ENCODE results near the gene SERINC3. TPM values are rescaled to one million over a fixed set of nuclear protein-coding genes. Genes with fewer than 3 reads are reported as not detected.
A peak's percentile ranks its signal among the peaks of the same experiment; 100 is the strongest.

SERINC3 gene
- total RNA-seq, 2 donors from 2014 or later, result 75.6 to 91.3 TPM

GRCh38 chr20:44494681-44495080, 27.2 kb downstream of the SERINC3 start:
- Mint-ChIP-seq H3K36me3 (ENCODE audit: low read depth) (peaks cover 68% of the 10 kb centered on the region), H3K27ac (peak overlapping the region; percentile 60)
- H3K9ac ChIP-seq (ENCODE audit: extremely low read depth, low read length, poor library complexity, severe bottlenecking), result no peak overlapping the region

GRCh38 chr20:44494266-44494665, 27.6 kb downstream of the SERINC3 start:
- no peak overlapping the region for H3K4me3 Mint-ChIP-seq
- Histone ChIP-seq H3K9me3 (ENCODE audit: control insufficient read depth, low read length) (no peaks in the 10 kb centered on the region), H3K9ac (ENCODE audit: extremely low read depth, low read length, poor library complexity, severe bottlenecking) (no peak overlapping the region), H3K36me3 (ENCODE audit: control insufficient read depth, insufficient read depth, low read length) (peaks cover 95% of the 10 kb centered on the region), H3K4me3 (ENCODE audit: low read length) (no peak overlapping the region), H3K27me3 (ENCODE audit: control insufficient read depth, insufficient read depth, low read length, poor library complexity, severe bottlenecking) (no peaks in the 10 kb centered on the region), H3K27ac (ENCODE audit: low read depth, low read length) (no peak overlapping the region), H3K4me1 (ENCODE audit: control insufficient read depth, insufficient read depth, low read length) (peaks cover 14% of the 10 kb centered on the region)
- peaks cover 19% of the 10 kb centered on the region for H3K4me1 Mint-ChIP-seq
- DNase-seq, result no peak
- H3K9me3 Mint-ChIP-seq, result no peaks in the 10 kb centered on the region
- H3K36me3 Mint-ChIP-seq (ENCODE audit: low read depth), result peaks cover 70% of the 10 kb centered on the region
- no peaks in the 10 kb centered on the region for H3K27me3 Mint-ChIP-seq (ENCODE audit: insufficient read depth)
- TF ChIP-seq, protein P1, sequence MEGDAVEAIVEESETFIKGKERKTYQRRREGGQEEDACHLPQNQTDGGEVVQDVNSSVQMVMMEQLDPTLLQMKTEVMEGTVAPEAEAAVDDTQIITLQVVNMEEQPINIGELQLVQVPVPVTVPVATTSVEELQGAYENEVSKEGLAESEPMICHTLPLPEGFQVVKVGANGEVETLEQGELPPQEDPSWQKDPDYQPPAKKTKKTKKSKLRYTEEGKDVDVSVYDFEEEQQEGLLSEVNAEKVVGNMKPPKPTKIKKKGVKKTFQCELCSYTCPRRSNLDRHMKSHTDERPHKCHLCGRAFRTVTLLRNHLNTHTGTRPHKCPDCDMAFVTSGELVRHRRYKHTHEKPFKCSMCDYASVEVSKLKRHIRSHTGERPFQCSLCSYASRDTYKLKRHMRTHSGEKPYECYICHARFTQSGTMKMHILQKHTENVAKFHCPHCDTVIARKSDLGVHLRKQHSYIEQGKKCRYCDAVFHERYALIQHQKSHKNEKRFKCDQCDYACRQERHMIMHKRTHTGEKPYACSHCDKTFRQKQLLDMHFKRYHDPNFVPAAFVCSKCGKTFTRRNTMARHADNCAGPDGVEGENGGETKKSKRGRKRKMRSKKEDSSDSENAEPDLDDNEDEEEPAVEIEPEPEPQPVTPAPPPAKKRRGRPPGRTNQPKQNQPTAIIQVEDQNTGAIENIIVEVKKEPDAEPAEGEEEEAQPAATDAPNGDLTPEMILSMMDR (conservative IDR thresholded peaks at IDR 0.05), result no peak
- 96% methylated on average over 1 of the region's 1 CpG; no CpG with 5 or more reads in 1 of the 2 experiments for WGBS, 2 experiments (ENCODE audit: insufficient coverage in 1 of 2, insufficient read length in 1 of 2)
- peak overlapping the region; percentile 60 for H3K27ac Mint-ChIP-seq

More at GRCh38 chr20:44494681-44495080, 27.2 kb downstream of the SERINC3 start:
- H3K4me1 Mint-ChIP-seq, result peaks cover 19% of the 10 kb centered on the region
- no peaks in the 10 kb centered on the region for H3K9me3 Mint-ChIP-seq
- Histone ChIP-seq H3K9me3 (ENCODE audit: control insufficient read depth, low read length) (no peaks in the 10 kb centered on the region), H3K27ac (ENCODE audit: low read depth, low read length) (no peak overlapping the region), H3K36me3 (ENCODE audit: control insufficient read depth, insufficient read depth, low read length) (peaks cover 95% of the 10 kb centered on the region), H3K27me3 (ENCODE audit: control insufficient read depth, insufficient read depth, low read length, poor library complexity, severe bottlenecking) (no peaks in the 10 kb centered on the region), H3K4me1 (ENCODE audit: control insufficient read depth, insufficient read depth, low read length) (peaks cover 14% of the 10 kb centered on the region), H3K4me3 (ENCODE audit: low read length) (no peak overlapping the region)
- H3K27me3 Mint-ChIP-seq (ENCODE audit: insufficient read depth), result no peaks in the 10 kb centered on the region
- H3K4me3 Mint-ChIP-seq, result no peak overlapping the region
- WGBS, 2 experiments (ENCODE audit: insufficient coverage in 1 of 2, insufficient read length in 1 of 2), result 94 to 100% methylated on average over 2 to 3 of the region's 3 CpGs
- TF ChIP-seq, protein P1 (conservative IDR thresholded peaks at IDR 0.05), result no peak
- no peak for DNase-seq

DNA sequence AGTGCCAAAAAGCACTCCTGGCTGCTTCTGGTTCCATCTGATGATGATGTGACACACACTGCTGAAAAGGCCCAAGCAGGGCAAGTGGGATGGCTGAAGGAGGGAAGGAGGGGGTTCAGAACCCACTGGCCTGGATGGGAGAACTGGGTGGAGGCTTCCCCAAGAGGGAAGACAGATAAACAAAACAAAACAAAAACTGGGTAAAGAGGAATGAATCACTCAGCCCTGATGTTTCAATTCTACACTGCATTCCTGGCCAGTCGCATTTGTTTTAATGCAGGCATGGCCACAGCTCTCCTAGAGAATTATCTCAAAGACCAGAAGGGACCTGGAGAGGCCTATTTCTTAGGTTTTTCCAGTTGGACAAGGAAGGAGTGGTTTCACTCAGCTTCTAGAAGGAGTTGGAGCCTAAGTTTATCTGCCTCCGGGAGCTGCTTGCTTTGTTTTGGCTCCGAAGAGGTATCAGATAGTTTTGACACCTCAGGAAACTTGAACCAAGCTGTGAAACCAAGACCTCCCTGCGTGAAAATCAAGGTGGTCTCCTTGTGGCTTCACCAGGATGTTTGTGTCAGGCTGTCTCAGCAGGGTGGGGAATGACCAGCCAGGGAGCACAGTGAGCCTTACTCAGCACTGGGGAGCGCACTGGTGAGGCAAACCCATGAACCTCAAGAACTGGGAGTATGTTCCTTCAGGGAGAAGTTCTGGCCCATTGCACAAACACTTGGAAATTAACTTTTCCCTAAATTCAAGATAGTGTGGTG, 30.1 kb downstream of the SERINC3 start:
- Mint-ChIP-seq H3K9me3 (no peaks in the 10 kb centered on the region), H3K4me3 (peak overlapping the region; percentile 16), H3K27ac (peak overlapping the region; percentile 65), H3K27me3 (ENCODE audit: insufficient read depth) (no peaks in the 10 kb centered on the region), H3K4me1 (peaks cover 19% of the 10 kb centered on the region), H3K36me3 (ENCODE audit: low read depth) (peaks cover 64% of the 10 kb centered on the region)
- no peaks in the 10 kb centered on the region for H3K9me3 ChIP-seq (ENCODE audit: control insufficient read depth, low read length)
- peak; percentile 60 for DNase-seq
- no peak overlapping the region for H3K27ac ChIP-seq (ENCODE audit: low read depth, low read length)
- no peak overlapping the region for H3K4me3 ChIP-seq (ENCODE audit: low read length)
- H3K4me1 ChIP-seq (ENCODE audit: control insufficient read depth, insufficient read depth, low read length), result peaks cover 14% of the 10 kb centered on the region
- 67 to 100% methylated on average over 2 to 5 of the region's 5 CpGs for WGBS, 2 experiments (ENCODE audit: insufficient coverage in 1 of 2, insufficient read length in 1 of 2)
- peaks cover 92% of the 10 kb centered on the region for H3K36me3 ChIP-seq (ENCODE audit: control insufficient read depth, insufficient read depth, low read length)
- H3K27me3 ChIP-seq (ENCODE audit: control insufficient read depth, insufficient read depth, low read length, poor library complexity, severe bottlenecking), result no peaks in the 10 kb centered on the region
- H3K9ac ChIP-seq (ENCODE audit: extremely low read depth, low read length, poor library complexity, severe bottlenecking), result no peak overlapping the region
- TF ChIP-seq, protein P1 (conservative IDR thresholded peaks at IDR 0.05), result no peak
